GM19351 (cell line): ENCODE data around the gene SULT4A1.
"Not testable (repeated sequence)": the region's sequence is repeated elsewhere in the genome, so short reads cannot be mapped to it uniquely, and the experiment has no call there.

Experiments
- ATAC-seq: cut with Tn5 transposase; IDR thresholded peaks from one replicate; pipeline ENCODE4 v1.9.1; 2021; ENCODE audit warnings: mild to moderate bottlenecking, moderate library complexity; ENCODE audit not compliant: unreplicated experiment

SULT4A1 gene

DNA sequence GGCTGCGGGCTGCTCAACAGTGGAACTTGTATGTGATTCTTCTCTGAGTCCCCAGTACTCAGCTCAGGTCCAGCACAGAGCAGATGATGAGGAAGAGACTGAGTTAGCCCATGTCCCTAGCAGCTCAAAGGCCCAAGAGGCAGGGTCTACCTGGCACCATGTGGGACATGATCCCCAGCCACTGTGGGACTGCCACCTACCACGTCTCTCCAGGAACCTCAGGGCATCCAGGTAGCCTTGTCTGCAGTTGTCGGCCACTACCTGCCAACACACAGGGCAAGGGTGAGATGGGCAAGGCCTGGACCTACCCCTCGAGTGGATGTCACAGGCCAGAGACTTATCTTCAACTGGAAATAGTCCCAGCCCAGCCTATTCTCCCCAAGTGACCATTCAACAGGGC, 25.1 kb upstream of the SULT4A1 start:
- no peak for ATAC-seq

DNA sequence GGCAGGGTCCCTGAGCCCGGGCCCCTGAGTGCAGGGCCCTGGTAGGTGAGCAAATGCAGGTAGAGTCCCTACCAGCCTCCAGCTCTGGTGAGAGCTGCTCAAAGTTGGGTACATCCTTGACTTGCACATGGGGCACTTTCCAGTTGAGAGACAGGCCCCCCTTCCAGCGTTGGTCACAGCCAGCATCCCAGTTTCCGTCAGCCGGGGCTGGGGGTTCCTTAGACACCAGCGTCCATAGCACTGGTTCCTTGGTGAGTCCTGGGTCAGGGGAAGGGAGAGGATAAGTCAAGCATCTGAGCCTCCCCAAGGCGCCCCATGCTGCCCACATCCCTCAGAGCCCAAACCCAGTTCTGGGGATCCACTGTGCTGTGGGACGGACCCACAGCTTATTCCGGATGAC, 23.9 kb upstream of the SULT4A1 start:
- ATAC-seq, result no peak

DNA sequence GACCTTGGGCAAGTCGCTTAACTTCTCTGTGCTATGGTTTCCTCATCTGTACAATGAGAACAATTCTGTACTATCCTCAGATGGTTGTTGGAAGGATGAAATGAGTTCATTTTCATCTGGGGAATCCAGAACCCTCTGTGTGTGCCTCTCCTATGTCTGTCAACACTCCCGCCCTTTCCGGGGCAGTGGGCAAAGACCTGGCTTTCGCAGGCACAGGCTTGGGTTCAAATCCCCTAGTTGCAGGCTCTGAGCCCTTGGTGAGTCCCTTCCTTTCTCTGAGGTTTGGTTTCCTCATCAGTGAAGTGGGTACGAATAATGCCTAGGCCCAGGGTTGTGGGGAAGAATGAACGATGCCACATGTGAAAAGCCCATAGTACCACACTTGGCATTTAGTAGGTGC, 23.5 kb upstream of the SULT4A1 start:
- no peak for ATAC-seq

DNA sequence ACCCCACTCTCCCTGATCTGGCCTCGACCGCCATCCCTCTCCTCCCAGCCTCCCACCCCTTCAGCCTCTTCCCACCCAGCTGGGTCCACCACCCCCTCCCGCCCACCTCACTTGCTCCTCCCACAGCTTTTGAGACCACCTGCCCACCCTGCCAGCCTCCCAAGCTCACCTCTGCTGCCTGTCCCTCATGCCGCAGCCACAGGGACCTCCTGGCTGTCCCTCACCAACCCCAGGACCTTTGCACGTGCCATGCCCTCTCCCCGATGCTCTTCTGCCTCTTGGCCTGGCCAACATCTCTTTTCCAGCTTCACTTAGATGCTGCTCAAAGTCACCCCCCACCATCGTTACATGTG, 23.0 kb upstream of the SULT4A1 start:
- no peak for ATAC-seq

DNA sequence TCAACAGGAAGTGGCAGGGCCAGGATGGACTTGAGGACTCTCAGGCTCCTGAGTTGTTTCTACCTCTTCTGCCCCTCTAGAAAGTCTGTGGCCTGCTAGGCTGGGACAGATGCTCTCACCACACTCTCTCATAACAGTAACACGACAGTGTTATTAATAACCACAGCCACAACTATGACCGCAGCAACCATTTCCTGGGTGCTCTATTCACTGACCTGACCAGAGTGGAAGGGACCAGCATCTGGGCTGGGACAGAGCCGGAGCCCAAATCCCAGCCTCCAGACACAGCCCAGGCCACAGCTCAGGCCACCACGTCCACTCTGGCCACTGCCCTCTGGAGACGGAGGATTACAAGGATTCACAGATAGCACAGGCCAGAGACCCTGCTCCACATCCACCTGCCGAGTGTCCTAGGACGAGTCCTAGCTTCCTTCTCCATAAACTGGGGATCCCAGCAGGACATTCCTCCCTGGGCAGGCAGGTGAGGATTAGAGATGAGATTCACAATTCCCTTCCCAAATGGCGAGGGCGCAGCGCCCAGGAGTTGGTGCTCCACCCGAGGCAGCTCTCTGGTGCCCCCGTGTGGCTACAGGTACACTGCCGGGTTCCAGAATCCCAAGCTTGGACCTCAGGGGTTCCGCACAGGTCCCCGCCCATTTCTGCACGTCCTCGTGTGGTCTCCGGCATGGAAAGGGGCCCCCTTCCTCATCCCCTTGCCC, 22.4 kb upstream of the SULT4A1 start:
- peak; percentile 88 for ATAC-seq

DNA sequence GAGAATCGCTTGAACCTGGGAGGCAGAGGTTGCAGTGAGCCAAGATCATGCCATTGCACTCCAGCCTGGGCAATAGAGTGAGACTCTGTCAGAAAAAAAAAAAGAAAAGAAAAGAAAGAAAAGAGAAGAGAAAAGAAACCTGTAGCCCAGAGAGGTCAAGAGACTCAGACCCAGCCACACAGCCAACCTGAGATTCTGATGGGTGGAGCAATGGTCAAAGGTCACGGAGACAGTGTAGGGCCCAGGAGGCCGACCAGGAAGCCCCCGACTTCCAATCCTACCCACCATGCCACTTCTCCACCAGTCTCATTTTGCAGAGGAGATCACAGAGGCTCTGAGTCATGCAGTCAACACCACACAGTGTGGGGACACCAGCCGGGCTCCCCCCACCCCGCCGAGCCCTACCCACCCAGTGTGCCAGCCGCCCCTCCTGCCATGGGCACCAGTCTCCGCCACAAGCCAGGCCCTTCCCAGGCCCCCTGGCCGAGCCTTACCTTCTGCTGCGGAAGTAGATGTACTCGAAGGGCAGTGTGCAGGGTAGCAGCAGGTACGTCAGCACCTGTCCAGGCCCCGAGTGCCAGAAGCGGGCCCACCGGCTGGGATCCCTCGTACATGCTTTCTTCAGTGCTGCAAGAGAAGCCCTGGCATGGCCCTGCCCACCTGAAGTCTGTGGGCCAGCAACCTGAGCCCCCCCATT, 21.6 kb upstream of the SULT4A1 start:
- no peak for ATAC-seq

DNA sequence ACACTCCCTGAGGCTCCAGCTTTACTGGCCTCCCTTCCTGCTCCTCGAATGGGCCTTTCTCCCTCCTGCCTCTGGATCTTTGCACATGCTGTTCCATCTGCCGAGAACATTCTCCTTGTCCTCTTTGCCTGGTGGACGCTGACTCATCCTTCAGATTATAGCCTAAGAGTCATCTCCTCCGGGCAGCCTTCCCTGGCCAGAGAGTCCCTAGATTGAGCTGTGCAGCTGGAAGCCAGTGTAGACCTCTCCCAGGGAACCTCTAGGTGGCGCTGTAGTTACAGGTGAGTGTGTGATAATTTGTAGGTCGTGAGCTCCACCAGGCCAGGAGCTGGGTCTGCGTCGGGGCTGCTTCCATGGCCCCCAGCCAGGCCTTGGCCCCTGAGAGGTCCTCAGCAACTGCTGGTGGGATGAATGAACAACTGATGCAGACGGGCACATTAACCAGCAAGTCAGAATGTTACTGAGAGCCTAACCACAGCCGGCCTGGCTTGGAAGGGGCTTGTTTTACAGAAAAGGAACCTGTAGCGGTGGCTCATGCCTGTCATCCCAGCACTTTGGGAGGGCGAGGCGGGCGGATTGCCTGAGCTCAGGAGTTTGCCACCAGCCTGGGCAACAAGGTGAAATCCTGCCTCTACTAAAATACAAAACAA, 20.8 kb upstream of the SULT4A1 start:
- ATAC-seq, result no peak

DNA sequence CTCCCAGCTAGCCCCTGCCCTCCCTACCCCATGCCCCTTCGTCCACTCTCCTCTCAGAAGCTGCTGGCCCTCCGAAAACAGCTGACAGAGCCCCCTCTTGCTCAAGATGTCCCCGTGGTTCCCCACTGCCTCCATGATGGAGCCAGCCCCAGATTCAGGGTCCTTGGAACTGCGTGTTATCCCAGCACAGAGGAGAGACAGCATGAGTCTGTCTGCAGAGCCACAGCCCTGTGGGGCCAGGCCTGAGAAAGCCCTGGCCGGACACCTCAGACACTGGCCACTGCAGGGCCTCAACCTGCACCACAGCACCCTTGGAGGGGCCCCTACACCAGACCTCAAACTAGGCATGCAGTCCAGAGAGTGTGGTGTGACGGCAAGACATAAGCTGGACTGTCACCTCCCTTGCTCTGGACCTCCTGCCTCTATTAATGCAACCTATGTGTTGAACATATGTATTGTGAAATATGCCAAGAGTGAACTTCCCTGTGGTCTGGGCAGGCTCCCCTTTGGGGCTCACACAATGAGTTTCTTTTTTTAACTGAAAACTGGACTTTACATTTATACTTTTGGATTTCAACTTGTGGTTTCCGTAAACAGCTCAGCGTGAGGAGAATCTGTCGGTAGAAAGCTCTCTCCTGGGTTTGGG, 19.9 kb upstream of the SULT4A1 start:
- no peak for ATAC-seq

DNA sequence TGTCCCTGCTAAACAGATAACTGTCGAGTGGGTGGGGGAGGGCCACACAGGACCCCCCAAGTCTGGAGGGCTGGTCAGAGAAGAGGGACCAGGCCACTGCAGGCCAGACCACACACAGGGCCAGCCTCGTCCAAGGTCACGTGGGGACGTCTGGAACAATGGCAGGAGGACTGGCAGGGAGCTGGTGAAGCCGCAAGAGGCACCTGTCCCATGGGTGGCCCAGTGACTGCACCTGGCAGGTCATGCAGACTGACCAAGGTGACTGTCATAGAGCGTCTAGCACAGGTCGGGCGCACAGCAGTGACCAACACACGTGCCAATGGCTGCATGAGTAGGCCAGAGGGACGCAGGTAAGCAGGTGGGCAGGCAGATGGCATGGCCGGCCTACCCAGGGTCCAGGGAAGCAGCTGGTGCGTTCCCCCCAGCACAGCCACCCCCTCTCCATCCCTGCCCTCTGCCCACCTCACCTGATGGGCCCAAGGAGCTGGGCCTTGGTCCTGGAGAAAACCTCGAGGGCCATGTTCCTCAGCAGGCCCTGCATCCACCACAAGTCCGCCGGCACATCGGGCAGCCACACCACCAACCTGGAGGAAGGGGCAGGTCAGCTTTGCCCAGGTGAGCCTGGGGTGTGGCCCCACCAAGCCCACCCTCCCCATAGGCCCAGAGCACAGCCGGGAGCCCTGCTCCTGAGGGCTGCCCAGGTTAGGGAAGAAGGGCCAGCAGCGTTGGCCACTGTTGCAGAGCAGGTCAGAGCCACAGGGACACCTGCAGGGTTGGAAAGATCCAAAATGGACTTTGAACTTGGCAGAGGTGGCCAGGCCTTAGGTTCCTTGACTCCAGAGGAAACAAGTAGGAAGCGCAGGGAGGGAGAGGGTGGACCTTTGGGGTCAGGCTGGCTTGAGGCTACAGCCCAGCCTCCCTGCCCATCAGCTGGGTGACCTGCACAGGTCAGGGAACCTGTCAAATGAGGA, 19.1 kb upstream of the SULT4A1 start:
- no peak for ATAC-seq

DNA sequence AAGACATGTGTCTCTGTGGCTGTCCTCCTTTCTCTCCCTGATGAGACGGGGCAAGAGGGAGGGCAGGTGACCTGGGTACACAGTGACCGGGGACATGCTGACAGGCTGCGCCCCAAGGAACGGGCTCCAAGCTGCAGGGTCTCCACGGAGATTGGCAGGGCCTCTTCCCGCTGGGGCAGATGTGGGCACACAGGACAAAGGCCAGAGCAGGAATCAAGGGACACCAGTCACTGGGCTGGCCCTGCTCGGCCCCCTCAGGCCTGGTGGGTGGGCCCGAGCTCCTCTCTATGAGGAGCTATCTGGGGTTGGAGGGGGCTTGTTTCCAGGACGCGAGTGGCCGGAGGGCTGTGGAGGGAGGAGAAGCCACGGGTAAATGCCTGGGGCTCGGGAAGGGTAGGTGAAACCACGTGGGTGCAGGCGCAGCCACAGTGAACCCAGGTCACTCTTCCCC, 18.3 kb upstream of the SULT4A1 start:
- ATAC-seq, result no peak

DNA sequence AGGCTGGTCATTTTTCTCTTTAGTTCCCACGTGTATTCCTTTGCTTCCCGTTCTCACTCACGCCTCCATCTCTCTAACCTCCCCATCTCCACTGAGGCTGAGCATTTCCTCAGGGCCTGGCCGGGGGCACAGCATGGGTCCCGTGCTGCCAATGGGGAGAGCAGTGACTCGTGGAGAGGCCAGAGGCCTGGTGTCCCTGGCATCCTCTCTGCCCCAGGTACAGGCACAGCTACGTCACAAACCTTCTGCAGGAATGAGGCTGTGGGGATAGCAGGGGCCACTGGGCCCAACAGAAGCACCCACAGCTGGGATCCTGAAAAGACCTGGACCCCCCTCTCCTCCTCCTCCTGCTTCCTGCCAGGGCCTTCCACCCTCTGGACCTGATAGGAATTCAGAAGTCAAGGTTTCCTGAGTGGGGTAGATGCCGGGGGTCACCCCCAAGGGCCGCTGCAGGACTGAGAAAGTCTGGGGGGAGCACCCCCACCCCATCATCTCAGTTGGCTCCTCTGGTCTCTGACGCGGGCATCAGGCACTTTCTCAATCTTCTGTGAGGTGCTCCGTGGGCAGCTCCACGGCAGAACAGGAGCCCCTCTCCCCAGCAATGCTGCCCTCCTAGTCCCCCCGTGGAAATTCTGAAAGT, 17.7 kb upstream of the SULT4A1 start:
- no peak for ATAC-seq

DNA sequence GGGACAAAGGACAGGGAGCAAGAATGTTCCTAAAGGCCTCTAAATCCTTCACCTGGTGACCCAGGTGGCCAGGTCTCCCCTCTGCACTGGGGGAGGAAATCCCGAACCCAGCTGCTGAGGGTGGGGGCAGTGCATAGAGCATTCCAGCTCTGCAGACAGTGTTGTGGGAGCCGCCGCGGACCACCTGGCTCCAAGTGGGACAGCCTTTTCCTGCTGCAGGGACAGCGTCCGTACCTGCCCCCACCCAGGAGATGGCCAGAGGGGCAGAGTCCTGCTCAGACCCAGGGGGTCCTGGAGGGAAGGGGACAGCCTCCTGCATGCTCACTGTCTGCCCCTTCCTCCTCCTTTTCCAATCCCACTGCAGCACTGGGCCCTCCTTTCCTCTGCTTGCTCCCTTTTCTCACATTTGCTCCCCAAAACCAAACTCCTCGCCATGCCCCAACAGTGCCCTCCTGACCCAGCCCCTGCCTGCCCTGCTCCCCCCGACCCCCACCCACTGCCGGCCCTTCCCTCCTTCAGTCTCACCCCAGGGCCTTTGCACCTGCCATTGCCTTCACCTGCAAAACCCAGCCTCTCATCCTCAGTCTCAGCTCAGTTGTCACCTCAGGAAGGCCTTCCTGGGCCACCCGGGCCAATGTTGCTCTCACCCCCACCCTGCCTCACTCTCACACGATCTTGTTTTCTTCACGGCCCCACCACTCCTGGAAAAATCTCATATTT, 16.7 kb upstream of the SULT4A1 start:
- no peak for ATAC-seq

DNA sequence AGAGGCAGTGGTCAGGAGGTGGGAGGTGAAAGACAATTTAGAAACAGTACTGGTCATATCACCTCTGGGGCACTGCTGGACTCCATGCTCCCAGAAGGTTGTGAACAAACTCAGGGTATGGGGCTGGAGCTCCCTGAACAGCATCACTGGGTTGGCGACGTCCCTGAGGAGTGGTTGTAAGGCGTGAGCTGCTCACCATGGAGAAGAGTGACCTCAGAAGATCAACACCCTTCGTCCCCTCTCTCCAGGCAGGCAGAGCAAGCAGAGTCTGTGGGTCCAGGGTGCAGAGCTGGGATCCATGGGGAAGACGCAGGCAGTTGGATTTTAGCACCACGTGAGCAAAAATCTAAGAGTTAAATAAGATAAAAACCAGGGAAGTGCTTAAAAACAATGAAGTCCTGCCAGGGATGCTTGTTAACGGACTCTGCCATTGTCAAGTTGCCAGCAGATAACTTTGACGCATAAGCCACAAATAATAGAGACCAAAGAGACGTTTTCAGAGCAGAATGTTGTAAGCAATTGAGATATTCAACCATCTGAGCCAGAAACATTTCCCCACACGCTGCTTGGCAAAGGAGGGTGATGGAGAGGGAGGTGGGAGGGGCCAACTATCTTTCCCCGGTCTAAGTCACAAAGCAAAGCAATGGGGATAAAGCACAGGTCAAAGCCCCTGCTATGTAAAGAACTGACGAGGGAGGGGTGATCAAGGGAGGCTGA, 15.9 kb upstream of the SULT4A1 start:
- ATAC-seq, result no peak

DNA sequence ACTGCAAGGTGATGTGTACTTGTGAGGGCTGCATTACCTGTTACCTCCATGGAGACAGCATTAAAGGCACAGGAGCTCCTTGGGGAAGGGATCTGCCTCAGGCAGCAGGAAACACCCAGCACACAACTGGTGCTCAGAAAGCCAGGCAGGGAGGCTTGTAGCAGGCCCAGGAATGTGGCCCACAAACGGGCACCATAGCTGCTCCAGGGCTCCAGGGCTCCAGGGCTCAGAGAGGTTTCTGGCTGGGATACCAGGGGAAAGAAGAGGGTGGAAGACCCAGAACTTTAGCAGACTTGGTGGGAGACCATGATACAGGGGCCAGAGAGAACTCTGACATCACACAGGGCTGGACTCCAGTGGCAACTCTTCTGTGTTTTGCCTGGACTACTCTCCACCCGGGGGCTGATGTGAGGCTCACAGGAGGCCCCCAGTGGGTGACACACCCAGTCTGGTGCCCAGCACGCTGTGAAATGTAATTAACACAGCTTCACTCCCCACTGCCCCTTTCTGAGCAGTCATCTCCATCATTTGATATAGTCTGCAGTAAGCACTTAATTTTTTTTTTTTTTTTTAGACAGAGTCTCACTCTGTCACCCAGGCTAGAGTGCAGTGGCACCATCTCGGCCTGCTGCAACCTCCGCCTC, 14.7 kb upstream of the SULT4A1 start:
- ATAC-seq, result no peak

DNA sequence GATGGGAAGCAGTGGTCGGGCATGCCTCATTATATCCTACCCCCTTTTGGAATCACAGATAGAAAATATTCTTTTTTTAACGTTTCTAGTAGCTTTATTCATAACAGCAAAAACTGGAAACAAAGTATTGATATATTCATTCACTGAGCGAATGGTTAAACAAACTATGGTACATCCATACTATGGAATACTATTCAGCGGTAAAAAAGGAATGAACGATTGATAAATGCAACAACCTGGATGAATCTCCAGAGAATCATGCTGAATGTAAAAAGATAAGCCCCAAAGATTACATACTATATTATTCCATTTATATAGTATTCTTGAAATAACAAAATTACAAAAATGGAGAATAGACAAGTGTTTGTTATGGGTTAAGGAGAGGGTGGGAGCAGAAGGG, 7.5 kb upstream of the SULT4A1 start:
- no peak for ATAC-seq

DNA sequence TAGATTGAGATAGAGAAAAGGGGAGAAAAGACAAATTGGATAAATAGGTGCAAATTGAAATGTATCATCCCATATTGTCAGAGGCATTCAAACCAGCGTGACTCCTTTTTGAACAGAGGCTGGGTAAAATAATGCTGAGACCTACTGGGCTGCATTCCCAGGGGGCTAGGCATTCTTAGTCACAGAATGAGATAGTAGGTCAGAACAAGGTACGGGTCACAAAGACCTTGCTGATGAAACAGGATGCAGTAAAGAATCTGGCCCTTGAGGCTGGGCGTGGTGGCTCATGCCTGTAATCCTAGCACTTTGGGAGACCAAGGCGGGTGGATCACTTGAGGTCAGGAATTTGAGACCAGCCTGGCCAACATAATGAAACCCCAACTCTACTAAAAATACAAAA, 6.7 kb upstream of the SULT4A1 start:
- ATAC-seq, result not testable (repeated sequence)

DNA sequence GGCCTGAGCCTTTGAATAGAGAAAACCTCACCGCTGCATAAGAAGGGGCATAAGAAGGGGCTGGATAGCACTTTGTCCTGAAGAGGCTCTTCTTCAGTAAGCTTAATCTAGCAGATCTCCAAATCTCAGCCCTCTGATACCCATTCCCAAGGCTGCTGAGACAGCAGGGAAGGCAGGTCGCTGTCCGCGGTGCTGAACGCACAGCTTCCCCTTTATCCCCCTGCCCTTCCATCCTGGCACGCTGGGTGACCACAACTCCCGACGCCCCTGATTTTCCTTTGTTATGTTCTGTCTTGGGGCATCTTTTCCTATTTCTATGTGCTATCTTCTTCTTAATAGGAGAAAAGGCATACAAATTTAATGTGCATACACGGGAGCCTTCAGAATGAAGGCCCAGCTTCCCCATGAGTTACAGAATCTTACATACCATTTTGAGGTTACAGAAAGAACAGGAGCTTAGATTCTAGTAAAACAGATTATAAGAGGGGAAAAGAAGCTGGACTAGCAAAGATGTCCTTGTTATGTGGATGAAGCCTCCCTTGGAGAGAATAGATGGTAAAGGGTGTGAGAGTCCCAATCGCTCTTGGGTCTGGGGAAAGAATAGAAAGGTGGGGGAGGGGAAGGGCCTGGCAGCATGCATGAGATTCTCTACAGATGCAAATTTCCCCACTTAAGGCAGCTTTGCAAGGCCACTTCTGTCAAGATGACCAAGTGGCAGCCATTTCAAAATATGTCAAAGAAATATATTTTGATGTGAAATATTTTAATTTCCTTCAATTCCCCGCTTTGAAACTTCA, 5.7 kb upstream of the SULT4A1 start:
- no peak for ATAC-seq

DNA sequence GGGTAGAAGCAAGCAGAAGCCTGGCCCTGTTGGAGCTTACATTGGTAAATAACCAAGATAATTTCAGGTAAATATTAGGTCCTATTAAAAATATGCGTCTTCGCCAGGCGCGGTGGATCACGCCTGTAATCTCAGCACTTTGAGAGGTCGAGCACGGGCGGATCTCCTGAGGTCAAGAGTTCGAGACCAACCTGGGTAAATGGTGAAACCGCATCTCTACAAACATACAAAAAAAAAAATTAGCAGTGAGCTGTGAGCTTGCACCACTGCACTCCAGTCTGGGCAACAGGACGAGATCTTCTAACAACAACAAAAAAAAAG, 529 bp upstream of the SULT4A1 start:
- ATAC-seq, result no peak
